NT2/D1 (cell line): ENCODE data around the gene EFCAB6.

Source experiments
- DNase-seq: peaks from one replicate; pipeline ENCODE4 v3.0.0-alpha.2; 2011; ENCODE audit warnings: low read depth, low spot score
- H3K27me3 ChIP-seq: 2 replicates; pipeline ENCODE4 v1.6.0; 2011; ENCODE audit warnings: mild to moderate bottlenecking; ENCODE audit not compliant: insufficient read length, insufficient read depth
- H3K36me3 ChIP-seq: 2 replicates; pipeline ENCODE4 v1.6.1; 2011; ENCODE audit warnings: mild to moderate bottlenecking, low read length, mixed read lengths; ENCODE audit not compliant: insufficient read depth, insufficient read length
- H3K4me1 ChIP-seq: 2 replicates; pipeline ENCODE4 v1.5.1; 2011; ENCODE audit not compliant: insufficient read depth, insufficient read length
- H3K4me3 ChIP-seq: 2 replicates; pipeline ENCODE4 v1.5.1; 2011; ENCODE audit warnings: low read depth; ENCODE audit not compliant: insufficient read length
- H3K9ac ChIP-seq: 2 replicates; pipeline ENCODE4 v1.6.0; 2011; ENCODE audit warnings: low read depth; ENCODE audit not compliant: insufficient read length
- H3K9me3 ChIP-seq: 2 replicates; pipeline ENCODE4 v1.5.1; 2011; ENCODE audit warnings: mild to moderate bottlenecking, low read length; ENCODE audit not compliant: insufficient read depth
- SUZ12 ChIP-seq: IDR thresholded peaks from 2 replicates; pipeline ENCODE4 v1.6.1; 2011; ENCODE audit not compliant: insufficient read length, insufficient read depth; ENCODE audit errors: extremely low read depth
- YY1 ChIP-seq: IDR thresholded peaks from 2 replicates; pipeline ENCODE4 v1.6.1; 2011; ENCODE audit not compliant: insufficient read length, insufficient read depth
- ZNF274 ChIP-seq: IDR thresholded peaks from 2 replicates; pipeline ENCODE4 v1.6.1; 2011; ENCODE audit warnings: mild to moderate bottlenecking, low read depth, low read length

Gene EFCAB6

DNA sequence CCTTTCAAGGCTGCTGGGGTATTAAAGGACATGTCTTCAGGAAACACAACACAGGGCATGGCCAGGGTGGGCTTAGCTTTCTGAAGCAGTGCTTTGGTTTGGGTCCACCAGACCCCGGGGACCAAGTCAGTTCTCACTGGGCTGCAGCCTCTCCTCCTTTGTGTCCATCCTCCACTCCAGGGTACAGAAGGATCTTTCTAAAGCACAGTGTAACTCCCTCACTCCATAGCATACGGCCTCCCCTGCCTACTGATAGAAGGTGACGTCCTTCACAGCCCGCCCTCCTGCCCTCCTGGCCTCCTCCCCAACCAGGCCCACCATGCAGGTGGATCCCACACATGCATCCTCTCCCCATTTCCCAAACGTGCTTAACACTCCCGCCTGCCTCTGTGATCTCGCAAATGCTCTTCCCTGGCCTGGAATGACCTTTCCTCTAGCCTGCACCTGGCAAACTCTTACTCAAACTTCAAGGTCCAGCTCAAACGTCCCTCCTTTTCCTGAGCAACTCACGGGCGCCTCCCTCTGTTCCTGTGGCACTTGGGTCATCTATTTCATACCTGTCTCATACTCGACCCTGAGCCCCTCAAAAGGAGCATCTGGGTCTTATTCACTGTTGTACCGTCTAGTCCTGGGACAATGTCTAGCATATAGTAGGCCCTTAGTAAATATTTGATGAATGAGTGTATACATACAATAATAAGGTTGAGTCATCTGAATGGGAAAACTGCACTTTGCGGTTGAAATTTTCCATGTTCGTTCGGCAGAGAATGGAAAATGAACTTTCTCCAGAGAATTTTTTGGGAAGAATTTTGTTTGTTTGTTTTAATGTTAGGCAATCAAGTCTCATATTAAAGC is 187.7 kb downstream of the EFCAB6 start:
- Histone ChIP-seq H3K27me3 (no peaks in the 10 kb centered on the region), H3K4me3 (no peak overlapping the region), H3K9ac (no peak overlapping the region), H3K9me3 (peaks cover 7% of the 10 kb centered on the region; the same call in 1 of the 2 replicates), H3K36me3 (no peaks in the 10 kb centered on the region), H3K4me1 (no peaks in the 10 kb centered on the region)
- no peak for DNase-seq
- TF ChIP-seq ZNF274 (no peak), SUZ12 (no peak), YY1 (no peak)

GRCh38 chr22:43622886-43623285 is 189.2 kb downstream of the EFCAB6 start:
- Histone ChIP-seq H3K27me3 (no peaks in the 10 kb centered on the region), H3K4me3 (no peak overlapping the region), H3K36me3 (no peaks in the 10 kb centered on the region), H3K9me3 (peaks cover 7% of the 10 kb centered on the region; the same call in 1 of the 2 replicates), H3K9ac (no peak overlapping the region), H3K4me1 (no peaks in the 10 kb centered on the region)
- TF ChIP-seq YY1 = no peak
- TF ChIP-seq SUZ12 = no peak
- no peak for TF ChIP-seq ZNF274
- DNase-seq = no peak

DNA sequence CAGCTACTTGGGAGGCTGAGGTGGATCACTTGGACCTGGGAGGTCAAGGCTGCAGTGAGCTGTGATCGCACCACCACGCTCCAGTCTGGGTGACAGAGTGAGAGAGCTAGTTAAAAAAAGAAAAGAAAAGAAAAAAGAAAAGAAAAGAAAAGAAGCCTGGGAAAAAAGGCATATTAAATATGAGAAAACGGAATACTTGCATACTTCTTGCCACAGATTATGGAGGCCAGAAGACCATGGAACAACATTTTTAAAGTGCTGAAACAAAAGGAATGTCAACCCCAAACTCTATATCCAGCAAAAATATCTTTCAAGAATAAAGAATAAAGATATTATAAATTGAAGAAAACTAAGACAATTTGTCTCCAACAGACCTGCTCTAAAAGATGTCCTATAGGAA is 191.9 kb downstream of the EFCAB6 start:
- Histone ChIP-seq H3K27me3 (no peaks in the 10 kb centered on the region), H3K9ac (no peak overlapping the region), H3K4me3 (no peak overlapping the region), H3K36me3 (no peaks in the 10 kb centered on the region), H3K9me3 (peaks cover 7% of the 10 kb centered on the region; the same call in 1 of the 2 replicates), H3K4me1 (no peaks in the 10 kb centered on the region)
- no peak for DNase-seq
- TF ChIP-seq YY1 = no peak
- no peak for TF ChIP-seq ZNF274
- TF ChIP-seq SUZ12 = no peak

DNA sequence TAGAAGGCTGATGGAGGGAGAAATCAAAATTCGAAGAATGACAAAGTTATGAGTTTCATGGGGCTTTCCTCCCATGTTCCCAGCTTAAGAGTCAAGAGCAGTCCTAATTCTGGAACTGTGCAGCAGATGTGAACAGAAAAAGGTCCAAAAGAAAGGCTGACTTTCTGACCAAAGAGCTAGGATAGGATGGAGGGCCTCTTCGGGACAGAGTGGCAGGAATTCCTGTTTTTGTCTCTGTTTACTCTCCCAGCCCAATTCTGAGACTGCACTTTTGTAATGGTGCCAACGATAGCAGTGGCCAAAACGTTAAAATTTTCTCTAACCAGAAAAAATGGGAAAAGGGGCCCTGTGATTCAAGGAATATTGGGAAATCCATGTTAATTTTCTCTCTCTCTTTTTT is 193.6 kb downstream of the EFCAB6 start:
- Histone ChIP-seq H3K36me3 (no peaks in the 10 kb centered on the region), H3K4me3 (no peak overlapping the region), H3K4me1 (no peaks in the 10 kb centered on the region), H3K27me3 (no peaks in the 10 kb centered on the region), H3K9me3 (peaks cover 7% of the 10 kb centered on the region; the same call in 1 of the 2 replicates), H3K9ac (no peak overlapping the region)
- no peak for DNase-seq
- TF ChIP-seq SUZ12 (no peak), YY1 (no peak), ZNF274 (no peak)

DNA sequence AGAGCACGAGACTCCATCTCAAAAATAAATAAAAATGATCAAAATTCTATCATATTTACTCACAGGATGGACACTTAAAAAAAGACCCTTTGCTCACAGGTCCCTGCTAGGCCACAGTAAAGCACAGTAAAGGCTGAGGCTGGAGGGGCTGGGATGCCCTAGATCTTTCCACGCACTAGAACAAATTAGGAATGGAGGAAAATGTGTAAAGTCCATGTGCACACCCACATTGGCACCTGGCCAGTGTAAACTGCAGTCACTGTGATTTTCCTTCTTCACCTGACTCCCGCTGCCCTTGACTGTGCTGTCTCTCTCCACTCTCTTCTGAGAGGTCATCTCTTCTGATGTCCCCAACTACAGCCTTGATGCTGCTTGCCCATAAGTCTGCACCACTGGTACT is 195.5 kb downstream of the EFCAB6 start:
- Histone ChIP-seq H3K4me1 (no peaks in the 10 kb centered on the region), H3K36me3 (no peaks in the 10 kb centered on the region), H3K9me3 (peaks cover 7% of the 10 kb centered on the region; the same call in 1 of the 2 replicates), H3K4me3 (no peak overlapping the region), H3K27me3 (no peaks in the 10 kb centered on the region), H3K9ac (no peak overlapping the region)
- no peak for TF ChIP-seq YY1
- TF ChIP-seq ZNF274 = no peak
- TF ChIP-seq SUZ12 = no peak
- DNase-seq = no peak

DNA sequence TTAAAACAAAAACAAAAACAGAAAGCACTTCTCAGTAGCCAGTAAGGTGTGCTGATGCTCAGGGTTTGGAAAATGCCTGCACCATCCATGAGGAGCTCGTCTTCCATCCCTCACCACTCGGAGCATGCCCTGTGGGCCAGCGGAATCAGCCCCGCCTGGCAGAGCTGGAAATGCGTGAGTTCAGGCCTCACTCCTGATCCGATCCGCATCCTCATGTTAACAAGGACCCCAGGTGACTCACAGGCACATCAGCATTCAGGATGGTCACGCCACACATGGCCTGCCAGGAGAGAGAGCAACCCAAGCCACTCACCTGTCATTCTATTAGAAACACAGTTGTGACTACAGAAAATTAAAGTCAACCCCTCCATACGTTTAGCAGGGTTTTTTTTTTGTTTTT is 211.8 kb downstream of the EFCAB6 start:
- Histone ChIP-seq H3K9me3 (peaks cover 5% of the 10 kb centered on the region; the same call in 1 of the 2 replicates), H3K4me3 (no peak overlapping the region), H3K9ac (no peak overlapping the region), H3K4me1 (no peaks in the 10 kb centered on the region), H3K27me3 (no peaks in the 10 kb centered on the region), H3K36me3 (no peaks in the 10 kb centered on the region)
- DNase-seq = no peak
- TF ChIP-seq YY1 (no peak), SUZ12 (no peak), ZNF274 (no peak)

DNA sequence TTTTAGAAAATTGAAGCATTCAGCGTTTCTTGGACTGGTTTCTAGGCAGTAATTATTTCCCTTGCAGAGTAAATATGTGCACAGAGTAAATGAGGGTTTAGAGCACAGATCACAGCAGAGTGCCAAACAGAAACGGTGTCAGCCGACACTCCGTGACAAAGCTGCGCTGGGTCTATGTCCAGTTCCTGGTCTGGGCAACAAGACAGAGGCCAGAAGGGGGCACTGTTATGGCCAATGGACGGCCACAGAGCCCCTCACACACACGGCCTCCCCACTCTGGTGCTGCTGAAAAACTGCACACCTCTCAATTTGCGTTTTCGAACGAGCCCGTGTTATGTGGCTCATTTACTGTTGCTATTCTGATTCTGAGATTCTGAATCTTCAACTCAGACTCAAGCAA is 219.6 kb downstream of the EFCAB6 start:
- Histone ChIP-seq H3K4me3 (no peak overlapping the region), H3K4me1 (no peaks in the 10 kb centered on the region), H3K27me3 (no peaks in the 10 kb centered on the region), H3K9me3 (no peaks in the 10 kb centered on the region), H3K9ac (no peak overlapping the region), H3K36me3 (no peaks in the 10 kb centered on the region)
- no peak for DNase-seq
- TF ChIP-seq YY1 (no peak), ZNF274 (no peak), SUZ12 (no peak)
